GM21737 (cell line): ENCODE data around the gene DKK3.

Source experiments
- ATAC-seq: cut with Tn5 transposase; IDR thresholded peaks from one replicate; pipeline ENCODE4 v1.9.1; 2021; ENCODE audit warnings: mild to moderate bottlenecking, moderate library complexity; ENCODE audit not compliant: unreplicated experiment

Gene DKK3

GRCh38 chr11:12006552-12007229, 1.7 kb downstream of the DKK3 start:
- no peak for ATAC-seq

GRCh38 chr11:12005476-12005875, 3.0 kb downstream of the DKK3 start:
- ATAC-seq: no peak

- ATAC-seq: no peak
Measured at GRCh38 chr11:12005061-12005460, 3.4 kb downstream of the DKK3 start.

GRCh38 chr11:12003815-12004214, 4.6 kb downstream of the DKK3 start:
- no peak for ATAC-seq

GRCh38 chr11:12003336-12003735, 5.1 kb downstream of the DKK3 start:
- no peak for ATAC-seq

GRCh38 chr11:12001186-12001585, 7.2 kb downstream of the DKK3 start:
- no peak for ATAC-seq

GRCh38 chr11:11998091-11998781, 10.2 kb downstream of the DKK3 start:
- ATAC-seq: no peak

- ATAC-seq: no peak
Measured at GRCh38 chr11:11997049-11997322, 11.4 kb downstream of the DKK3 start.

GRCh38 chr11:11996321-11997048, 11.9 kb downstream of the DKK3 start:
- no peak for ATAC-seq

GRCh38 chr11:11995601-11996000, 12.8 kb downstream of the DKK3 start:
- no peak for ATAC-seq

GRCh38 chr11:11993839-11994238, 14.6 kb downstream of the DKK3 start:
- ATAC-seq: no peak

- no peak for ATAC-seq
Measured at GRCh38 chr11:11992257-11993212, 15.9 kb downstream of the DKK3 start.

- ATAC-seq: no peak
Measured at GRCh38 chr11:11989774-11990744, 18.4 kb downstream of the DKK3 start.

GRCh38 chr11:11988681-11989261, 19.7 kb downstream of the DKK3 start:
- ATAC-seq: no peak

GRCh38 chr11:11988099-11988651, 20.3 kb downstream of the DKK3 start:
- ATAC-seq: no peak

GRCh38 chr11:11987503-11988022, 20.9 kb downstream of the DKK3 start:
- no peak for ATAC-seq

- ATAC-seq: no peak
Measured at GRCh38 chr11:11985954-11986949, 22.2 kb downstream of the DKK3 start.
